GM12874 (cell line): ENCODE data around the gene IL17B.

Experiments
- TF ChIP-seq, protein P1 (sequence below): IDR thresholded peaks from 2 replicates; pipeline ENCODE4 v1.5.1; 2011; ENCODE audit warnings: low read depth, mild to moderate bottlenecking, control low read depth, low read length, moderate library complexity; ENCODE audit not compliant: insufficient read depth

IL17B gene

DNA sequence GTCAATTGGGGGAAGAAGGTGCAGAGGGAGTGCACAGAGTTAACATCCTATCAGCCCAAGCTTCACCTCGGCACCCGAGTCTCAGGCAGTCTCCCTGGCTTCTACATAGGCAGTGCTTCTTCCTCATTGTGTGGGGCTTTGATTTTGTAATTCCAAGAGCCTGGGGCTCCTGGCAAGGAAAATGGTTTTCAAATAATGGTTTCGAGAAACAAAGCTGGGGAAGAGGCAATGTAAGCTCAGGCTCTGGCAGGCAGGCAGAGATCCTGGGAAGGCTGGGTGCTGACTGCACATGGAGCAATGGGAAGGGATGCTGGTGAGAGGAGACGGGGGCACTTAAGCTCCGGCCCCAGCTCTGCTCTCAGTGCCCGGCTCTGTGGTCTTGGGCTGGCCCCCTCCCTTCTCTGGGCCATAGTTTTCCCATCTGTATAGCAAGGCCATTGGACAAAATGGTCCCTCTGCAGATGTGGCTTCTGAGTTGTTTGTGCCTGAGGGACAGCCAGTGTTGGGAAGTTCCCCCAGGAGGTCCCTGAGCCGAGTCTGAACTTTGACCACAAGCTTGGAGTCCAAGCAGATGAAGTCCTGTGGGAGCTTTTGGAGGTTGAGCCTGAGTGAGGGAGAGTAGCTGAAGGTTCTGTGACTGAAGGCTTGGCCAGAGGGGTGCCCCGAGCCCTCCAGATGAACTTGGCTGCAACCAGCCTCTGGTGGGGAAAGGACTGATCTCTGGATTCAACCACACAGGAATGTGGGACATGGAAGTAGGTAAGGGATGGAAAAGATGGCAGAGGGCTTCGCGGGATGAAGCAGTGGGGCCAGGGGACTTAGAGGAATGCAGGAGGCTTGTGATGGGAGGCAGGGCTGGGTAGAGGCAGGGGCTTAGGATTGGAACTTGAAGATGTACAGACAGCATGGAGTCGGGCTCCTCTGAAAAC, 28.5 kb upstream of the IL17B start:
- TF ChIP-seq, protein P1, sequence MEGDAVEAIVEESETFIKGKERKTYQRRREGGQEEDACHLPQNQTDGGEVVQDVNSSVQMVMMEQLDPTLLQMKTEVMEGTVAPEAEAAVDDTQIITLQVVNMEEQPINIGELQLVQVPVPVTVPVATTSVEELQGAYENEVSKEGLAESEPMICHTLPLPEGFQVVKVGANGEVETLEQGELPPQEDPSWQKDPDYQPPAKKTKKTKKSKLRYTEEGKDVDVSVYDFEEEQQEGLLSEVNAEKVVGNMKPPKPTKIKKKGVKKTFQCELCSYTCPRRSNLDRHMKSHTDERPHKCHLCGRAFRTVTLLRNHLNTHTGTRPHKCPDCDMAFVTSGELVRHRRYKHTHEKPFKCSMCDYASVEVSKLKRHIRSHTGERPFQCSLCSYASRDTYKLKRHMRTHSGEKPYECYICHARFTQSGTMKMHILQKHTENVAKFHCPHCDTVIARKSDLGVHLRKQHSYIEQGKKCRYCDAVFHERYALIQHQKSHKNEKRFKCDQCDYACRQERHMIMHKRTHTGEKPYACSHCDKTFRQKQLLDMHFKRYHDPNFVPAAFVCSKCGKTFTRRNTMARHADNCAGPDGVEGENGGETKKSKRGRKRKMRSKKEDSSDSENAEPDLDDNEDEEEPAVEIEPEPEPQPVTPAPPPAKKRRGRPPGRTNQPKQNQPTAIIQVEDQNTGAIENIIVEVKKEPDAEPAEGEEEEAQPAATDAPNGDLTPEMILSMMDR, result no peak

DNA sequence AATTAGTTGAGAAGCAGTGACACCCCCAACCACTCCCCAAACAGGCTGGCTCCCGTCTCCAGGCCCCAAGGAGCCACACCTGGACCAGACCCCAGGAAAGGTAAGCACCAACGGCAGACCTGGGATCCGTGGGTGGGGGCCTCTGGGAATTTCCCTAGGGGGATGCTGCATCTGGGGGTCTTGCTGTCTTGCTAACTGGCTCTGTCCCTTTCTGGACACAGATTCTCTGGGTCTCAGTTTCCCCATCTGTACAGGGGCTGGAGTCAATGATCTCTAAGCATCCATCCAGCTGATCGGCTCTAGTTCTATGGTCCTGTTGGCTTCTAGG, 27.9 kb upstream of the IL17B start:
- TF ChIP-seq, protein P1, result no peak

DNA sequence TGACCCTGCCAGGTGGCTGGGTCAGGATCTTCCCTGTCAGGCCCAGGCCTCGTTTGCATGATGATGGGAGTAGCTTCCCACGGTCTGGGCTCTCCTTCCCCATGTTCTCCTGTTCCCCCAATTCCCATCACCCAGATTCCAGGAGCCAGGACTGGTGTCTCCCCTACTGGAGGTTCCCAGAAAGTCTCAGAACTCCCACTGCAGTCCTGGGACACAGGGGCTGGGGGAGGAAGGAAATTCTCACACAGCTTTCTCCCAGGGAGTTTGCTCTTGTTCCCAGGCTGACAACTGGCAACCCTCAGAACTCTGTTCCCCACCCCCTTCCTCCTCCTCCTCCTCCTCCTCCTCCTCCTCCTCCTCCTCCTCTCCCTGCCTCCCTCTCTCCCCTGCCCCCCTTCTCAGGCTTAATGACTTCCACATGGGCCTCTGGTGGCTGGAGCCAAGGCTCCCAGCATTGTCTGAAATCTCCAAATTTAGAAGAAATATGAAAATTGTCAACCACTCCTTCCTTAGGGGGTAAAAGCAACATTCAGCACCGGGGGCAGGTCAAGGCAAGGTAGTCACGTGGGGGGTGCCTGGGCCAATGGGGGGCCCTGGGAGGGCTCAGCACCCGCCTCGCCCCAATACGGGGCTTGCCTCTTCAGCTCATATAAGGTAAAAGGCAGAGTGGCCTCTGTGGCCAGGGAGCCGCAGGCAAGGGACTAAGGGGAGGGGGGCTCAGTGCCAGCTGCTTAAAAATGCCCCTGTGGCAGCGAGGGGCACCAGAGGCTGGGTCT, 27.3 kb upstream of the IL17B start:
- TF ChIP-seq, protein P1, result no peak

DNA sequence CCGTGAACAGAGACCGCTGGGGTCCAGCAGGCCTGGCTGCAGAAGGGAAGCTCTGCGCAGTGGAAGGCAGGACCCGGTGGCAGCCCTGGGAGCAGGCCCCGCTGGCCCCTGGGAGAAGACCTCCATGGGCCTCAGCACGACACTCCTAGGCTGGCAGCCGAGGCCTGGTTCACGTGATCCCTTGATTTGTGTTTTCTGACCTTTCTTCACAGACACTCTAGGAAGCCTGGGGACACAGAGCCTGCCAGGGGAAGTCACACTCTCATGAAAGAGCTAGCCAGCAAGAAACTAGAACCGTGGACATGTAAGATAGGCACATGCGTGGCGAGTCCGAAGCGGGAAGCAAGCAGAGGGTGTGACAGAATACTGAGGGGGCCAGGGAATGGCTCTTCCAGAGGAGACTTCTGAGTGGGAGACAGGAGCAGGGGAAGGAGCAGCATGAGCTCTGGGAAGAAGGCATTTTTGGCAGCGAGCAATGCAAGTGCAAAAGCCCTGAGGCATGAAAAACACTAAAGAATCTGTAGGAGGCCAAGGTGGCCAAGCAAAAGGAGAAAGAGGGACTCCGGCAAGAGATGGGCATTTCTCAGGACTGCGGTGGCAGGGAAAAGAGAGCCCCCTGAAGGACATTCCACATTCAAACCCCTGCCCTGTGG, 26.6 kb upstream of the IL17B start:
- TF ChIP-seq, protein P1, result no peak

DNA sequence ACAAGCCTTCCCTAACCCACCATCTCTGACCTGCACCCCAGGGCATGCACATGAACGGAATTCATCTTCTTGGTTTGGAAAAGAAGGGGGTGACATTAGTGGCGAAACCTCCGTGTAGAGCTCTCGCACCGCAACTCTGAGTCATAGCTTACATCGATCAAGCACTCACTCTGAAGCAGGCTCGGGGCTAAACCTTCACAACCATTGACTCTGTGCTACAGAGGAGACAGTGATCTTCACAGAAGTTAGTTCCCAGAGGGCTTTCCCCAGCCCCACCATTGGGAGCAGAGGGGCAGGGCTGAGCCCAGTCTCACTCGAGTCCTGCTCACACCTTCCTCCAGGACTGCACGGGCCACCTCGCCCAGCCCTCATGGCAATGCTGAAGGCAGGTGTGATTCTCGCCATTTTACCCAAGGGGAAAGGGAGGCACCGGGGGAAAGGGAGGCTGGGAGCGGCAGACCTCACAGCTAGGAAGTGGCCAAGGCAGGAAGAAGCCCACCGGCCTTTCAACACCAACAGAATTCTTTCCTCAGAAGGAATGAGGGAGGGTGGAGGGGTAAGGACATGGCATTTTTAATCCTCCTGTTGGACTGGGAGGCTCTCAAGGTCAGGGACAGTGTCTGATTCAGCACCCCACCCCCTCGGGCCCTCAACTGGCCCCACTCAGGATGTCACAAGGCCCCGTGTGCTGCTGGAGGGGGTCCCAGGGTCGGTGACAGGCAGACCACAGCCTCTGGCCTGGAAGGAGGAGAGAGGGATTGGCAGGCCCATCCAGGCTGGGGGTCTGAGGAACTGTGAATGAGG, 25.9 kb upstream of the IL17B start:
- TF ChIP-seq, protein P1, result no peak

DNA sequence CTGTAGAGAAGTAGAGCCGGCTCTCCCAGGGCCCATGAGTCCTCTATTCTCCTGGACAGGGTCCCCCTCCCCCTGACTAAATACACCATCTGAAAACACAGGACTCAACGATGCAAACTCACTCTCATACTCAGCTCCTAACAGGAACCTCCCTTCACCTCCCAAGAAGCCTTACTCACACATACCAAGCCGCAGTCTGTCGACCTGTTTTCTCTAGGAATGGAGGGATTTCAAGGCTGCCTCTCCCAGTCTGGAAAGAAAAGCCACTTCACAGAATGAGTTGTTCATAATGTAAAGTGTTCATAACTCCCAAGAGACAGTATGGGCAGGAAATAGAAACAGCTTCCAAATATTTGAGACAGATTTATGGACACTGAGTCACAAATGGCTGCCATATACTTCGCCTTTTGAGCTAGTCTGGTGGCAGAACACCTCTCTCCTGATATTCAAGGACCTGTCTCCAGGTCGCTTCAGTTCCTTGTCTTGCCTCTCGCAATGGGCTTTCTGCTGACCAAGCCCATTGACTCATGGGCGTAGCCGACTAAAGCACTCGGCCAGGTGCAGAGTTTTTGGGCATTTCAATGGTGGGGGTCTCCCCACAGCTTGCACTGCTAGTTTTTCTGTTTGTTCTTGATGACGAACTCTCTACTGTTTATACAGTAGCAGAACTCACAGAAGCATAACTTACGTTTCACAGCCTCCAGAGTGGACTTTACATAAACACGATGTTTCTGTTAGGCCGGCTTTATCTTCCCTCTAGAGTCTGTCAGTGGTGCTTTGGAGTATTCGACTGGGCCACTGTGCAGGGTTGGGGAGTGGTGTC, 25.0 kb upstream of the IL17B start:
- TF ChIP-seq, protein P1, result no peak
